ENCODE measurements around the gene CIB1. TPM values are rescaled to one million over a fixed set of nuclear protein-coding genes. Genes with fewer than 3 reads are reported as not detected.
"Not testable (repeated sequence)": the region's sequence is repeated elsewhere in the genome, so short reads cannot be mapped to it uniquely, and the experiment has no call there.

The CIB1 gene
- total RNA-seq (2021) (113 and 127 TPM in 2 replicates), Bru-seq, nascent RNA (percentile 83 among the genes with signal in this experiment), BruChase-seq, experiment 1, labeled RNA remaining after a 2-hour chase (percentile 92 among the genes with signal in this experiment), BruChase-seq, experiment 2, labeled RNA remaining after a 6-hour chase (percentile 95 among the genes with signal in this experiment)
- long read RNA-seq, transcript CIB1-201 (7 exons, 1,247 nt), result major isoform, 336 of 411 reads
- long read RNA-seq, partial matches to known transcripts, result 9 of 411 reads
- long read RNA-seq, other reads (novel, unspliced or antisense), result 65 of 411 reads

- Histone ChIP-seq H3K79me2 (ENCODE audit: low read depth) (peaks cover 49% of the 10 kb centered on the region), H3K36me3 (ENCODE audit: low read depth) (peaks cover 21% of the 10 kb centered on the region), H3K9me3 (ENCODE audit: insufficient read depth, low read depth) (no peaks in the 10 kb centered on the region), H3K4me3 (peak within 1 kb of the TSS; percentile 86), H2AFZ (peak within 1 kb of the TSS; percentile 92), H3K27ac (peak within 1 kb of the TSS; percentile 74), H3F3A (ENCODE audit: insufficient read depth, low read depth) (peaks cover 78% of the 10 kb centered on the region), H3K9me2 (ENCODE audit: insufficient read depth) (no peaks in the 10 kb centered on the region), H3K4me2 (peak within 1 kb of the TSS; percentile 94), H4K20me1 (ENCODE audit: insufficient read depth) (0 out of 2 replicates have a peak, but pooled peaks cover 14% of the 10 kb centered on the region), H3K27me3 (ENCODE audit: insufficient read depth, low read depth) (no peaks in the 10 kb centered on the region), H3K4me1 (replicated peaks; ENCODE audit: insufficient read depth) (peaks cover 57% of the 10 kb centered on the region)
- TF ChIP-seq CTCF (conservative IDR thresholded peaks at IDR 0.05) (peak; percentile 7; the same call in 1 of the 2 replicates), EZH2 (IDR thresholded peaks at IDR 0.05; ENCODE audit: low read depth) (no peak)
- BruUV-seq (replicated peaks), result TSS peak; percentile 41
- ChIA-PET CTCF (interaction anchor here (0.6 to 0.8 kb wide), 2 partner anchors 22 to 58 kb away, joined by 3 read pairs; no protein-coding TSS in a partner anchor), POLR2A (ENCODE audit: unreplicated experiment) (interaction anchor here (0.5 to 1.0 kb wide), 7 partner anchors 16 to 877 kb away, joined by 3 to 11 read pairs (median 6); partner anchors contain the start of gene TTLL13)
- peak; percentile 87 to 98 for DNase-seq
- intact Hi-C loops (cut with micrococcal nuclease; ENCODE audit: unreplicated experiment), result loop anchor here (1.0 to 5.0 kb wide), 5 partner anchors 32 to 341 kb away; partner anchors contain the start of genes AP3S2 and NGRN
Measured at GRCh38 chr15:90233387-90234095, at the start of gene CIB1. Gene CIB1 (minus strand): TSS chr15:90233941. CDS start chr15:90233885, 56 bp downstream.

- CTCF ChIA-PET, result interaction anchor here (0.7 kb wide), 1 partner anchor 88 kb away, joined by 4 read pairs; no protein-coding TSS in a partner anchor
- not testable (repeated sequence) for H3K4me3 ChIP-seq; H3K9me2 ChIP-seq (ENCODE audit: insufficient read depth); H4K20me1 ChIP-seq (ENCODE audit: insufficient read depth); DNase-seq; H3K4me2 ChIP-seq; H3K27me3 ChIP-seq (ENCODE audit: insufficient read depth, low read depth); H3K79me2 ChIP-seq (ENCODE audit: low read depth); H3K27ac ChIP-seq; H2AFZ ChIP-seq; H3K4me1 ChIP-seq (replicated peaks; ENCODE audit: insufficient read depth); BruUV-seq (replicated peaks); H3K9me3 ChIP-seq (ENCODE audit: insufficient read depth, low read depth); H3K36me3 ChIP-seq (ENCODE audit: low read depth); H3F3A ChIP-seq (ENCODE audit: insufficient read depth, low read depth)
- POLR2A ChIA-PET (ENCODE audit: unreplicated experiment), result interaction anchor here (0.6 kb wide), 1 partner anchor 387 kb away, joined by 3 read pairs; no protein-coding TSS in a partner anchor
- intact Hi-C loops (cut with micrococcal nuclease; ENCODE audit: unreplicated experiment), result loop anchor here (5.0 kb wide), 1 partner anchor 384 kb away; no protein-coding TSS in a partner anchor
Measured at GRCh38 chr15:90281637-90282036, 47.9 kb upstream of the CIB1 start.

GRCh38 chr15:90280743-90281142 lies 47.0 kb upstream of the CIB1 start:
- BruUV-seq (replicated peaks); DNase-seq; H3K4me1 ChIP-seq (replicated peaks; ENCODE audit: insufficient read depth); H3K79me2 ChIP-seq (ENCODE audit: low read depth); H3K4me2 ChIP-seq; CTCF ChIA-PET; H3K27me3 ChIP-seq (ENCODE audit: insufficient read depth, low read depth); H2AFZ ChIP-seq; H3F3A ChIP-seq (ENCODE audit: insufficient read depth, low read depth); H3K9me2 ChIP-seq (ENCODE audit: insufficient read depth); H3K36me3 ChIP-seq (ENCODE audit: low read depth); H4K20me1 ChIP-seq (ENCODE audit: insufficient read depth); H3K27ac ChIP-seq; H3K4me3 ChIP-seq; H3K9me3 ChIP-seq (ENCODE audit: insufficient read depth, low read depth): not testable (repeated sequence)
- intact Hi-C loops (cut with micrococcal nuclease; ENCODE audit: unreplicated experiment), result loop anchor here (5.0 kb wide), 1 partner anchor 383 kb away; no protein-coding TSS in a partner anchor
- POLR2A ChIA-PET (ENCODE audit: unreplicated experiment), result interaction anchor here (0.5 kb wide), 1 partner anchor 125 kb away, joined by 3 read pairs; no protein-coding TSS in a partner anchor

GRCh38 chr15:90278467-90278866 lies 44.7 kb upstream of the CIB1 start:
- POLR2A ChIA-PET (ENCODE audit: unreplicated experiment); intact Hi-C loops (cut with micrococcal nuclease; ENCODE audit: unreplicated experiment); BruUV-seq (replicated peaks): not testable (repeated sequence)

More at GRCh38 chr15:90278467-90278866, 44.7 kb upstream of the CIB1 start:
- H3K4me3 ChIP-seq; H3K27ac ChIP-seq; H4K20me1 ChIP-seq (ENCODE audit: insufficient read depth); H3K9me2 ChIP-seq (ENCODE audit: insufficient read depth); H3K9me3 ChIP-seq (ENCODE audit: insufficient read depth, low read depth); H2AFZ ChIP-seq; DNase-seq; H3K4me2 ChIP-seq; H3K27me3 ChIP-seq (ENCODE audit: insufficient read depth, low read depth); H3K79me2 ChIP-seq (ENCODE audit: low read depth); H3F3A ChIP-seq (ENCODE audit: insufficient read depth, low read depth); H3K36me3 ChIP-seq (ENCODE audit: low read depth); H3K4me1 ChIP-seq (replicated peaks; ENCODE audit: insufficient read depth); CTCF ChIA-PET: not testable (repeated sequence)
